Stimulated activated CD8-positive, alpha-beta memory T cell treated with anti-CD3 and anti-CD28 coated beads, Interleukin-2, amount 100 ng/mL, for 1 hour (primary cell): ENCODE results near the gene MAJIN.

Source experiments
- DNase-seq, 2 donors: peaks; one replicate each; pipeline ENCODE4 v3.0.0-alpha.2; 2020; ENCODE audit warnings: low read depth in 2 of 2

Gene MAJIN

GRCh38 chr11:64892838-64893193 is 79.1 kb downstream of the MAJIN start:
- no peak for DNase-seq

DNA sequence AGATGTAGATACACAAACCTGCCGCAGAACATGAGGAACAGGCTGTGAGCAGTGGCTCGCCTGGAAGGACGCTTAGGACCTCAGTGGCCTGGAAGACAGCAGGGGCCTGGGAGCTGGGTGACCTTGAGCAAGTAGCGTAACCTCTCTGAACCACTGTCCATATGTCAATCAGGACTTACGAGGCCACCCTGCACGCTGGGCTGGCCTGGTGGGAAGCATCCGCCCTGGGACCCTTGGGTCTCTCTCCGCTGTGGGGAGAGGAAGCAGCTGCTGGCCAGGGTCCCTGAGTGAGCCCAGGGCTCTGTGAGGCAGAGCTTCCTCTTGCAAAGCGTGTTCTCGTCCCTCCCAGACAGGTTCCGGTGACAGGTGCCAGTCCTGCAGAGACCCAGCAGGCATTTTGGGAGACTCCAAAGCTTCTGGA is 79.5 kb downstream of the MAJIN start:
- DNase-seq = no peak

DNA sequence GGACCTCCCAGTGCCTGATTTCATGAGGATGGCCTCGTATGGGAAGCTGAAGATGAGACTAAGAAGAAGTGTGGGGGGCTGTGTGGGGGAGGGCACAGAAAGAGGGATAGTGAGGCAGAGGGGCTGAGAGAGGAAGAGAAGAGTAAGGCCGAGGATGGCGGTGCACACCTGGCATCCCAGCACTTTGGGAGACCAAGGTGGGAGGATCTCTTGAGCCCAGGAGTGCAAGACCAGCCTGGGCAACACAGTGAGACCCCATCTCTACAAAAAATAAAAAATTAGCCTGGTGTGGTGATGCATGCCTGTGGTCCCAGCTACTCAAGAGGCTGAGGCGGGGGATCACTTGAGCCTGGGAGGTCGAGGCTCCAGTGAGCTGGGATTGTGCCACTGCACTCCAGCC is 80.0 kb downstream of the MAJIN start:
- DNase-seq = no peak

GRCh38 chr11:64891215-64891848 is 80.6 kb downstream of the MAJIN start:
- DNase-seq = no peak

- no peak for DNase-seq
Observed at GRCh38 chr11:64890522-64890939, 81.4 kb downstream of the MAJIN start.

- DNase-seq = no peak
Observed at GRCh38 chr11:64888729-64889511, 83.0 kb downstream of the MAJIN start.

DNA sequence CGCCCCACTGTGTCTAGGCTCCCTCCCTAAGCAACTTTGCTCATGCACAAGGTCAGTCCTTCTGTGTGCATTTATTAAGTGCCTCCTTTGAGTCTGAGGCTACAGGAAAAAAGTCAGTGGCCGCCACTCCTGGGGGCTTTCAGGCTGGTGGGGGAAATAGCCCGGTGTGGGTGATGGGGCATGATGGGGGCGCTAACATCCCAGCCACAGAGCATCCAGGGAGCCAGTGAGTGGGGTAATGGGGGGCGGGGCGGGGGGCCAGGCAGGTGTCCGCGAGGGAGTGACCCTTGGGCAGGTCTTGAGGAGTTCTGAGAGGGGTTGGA is 83.5 kb downstream of the MAJIN start:
- no peak for DNase-seq
